Measurements from ENCODE around the gene SLC22A7. TPM values are rescaled to one million over a fixed set of nuclear protein-coding genes. Genes with fewer than 3 reads are reported as not detected.

The SLC22A7 gene
- total RNA-seq, 1 donor from 2014 or later = not detected

DNA sequence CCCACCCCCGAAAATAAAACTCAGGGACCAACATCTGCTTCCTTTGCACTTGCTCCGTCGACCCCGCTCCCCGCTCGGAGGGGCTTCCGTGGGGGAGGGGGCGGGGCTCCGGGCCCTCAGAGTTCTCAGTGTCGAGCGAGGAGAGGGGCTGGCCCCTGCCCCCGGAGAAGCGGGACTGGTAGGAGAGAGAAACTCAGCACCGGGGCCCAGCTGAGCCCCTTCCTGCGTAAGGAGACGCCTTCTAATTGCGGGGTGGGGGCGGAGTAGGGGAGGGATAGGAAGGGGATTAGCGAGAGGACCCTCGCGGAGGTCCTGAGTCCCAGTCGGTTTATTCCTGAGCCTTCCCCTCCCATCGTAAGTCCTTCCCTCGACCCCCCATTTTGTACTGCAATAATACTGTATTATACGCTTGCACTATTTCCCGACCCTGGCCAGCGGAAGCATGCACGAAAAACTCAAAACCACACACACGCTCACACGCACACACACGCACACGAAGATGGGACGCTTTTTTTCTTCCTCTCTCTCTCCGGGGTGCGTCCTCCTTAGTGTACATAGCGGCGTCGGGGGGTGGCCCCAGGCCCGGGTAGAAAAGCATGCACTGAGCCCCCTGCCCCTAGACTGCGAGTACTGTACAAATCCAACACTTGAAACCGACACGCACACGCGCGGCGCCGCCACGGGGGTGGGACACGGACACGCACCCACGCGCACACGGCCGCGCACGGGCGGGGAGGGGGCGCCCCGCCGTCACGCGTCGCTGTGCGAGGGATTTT, 22.1 kb upstream of the SLC22A7 start:
- Mint-ChIP-seq H3K4me1 (ENCODE audit: unreplicated experiment) (peaks cover 13% of the 10 kb centered on the region), H3K36me3 (ENCODE audit: unreplicated experiment) (no peaks in the 10 kb centered on the region), H3K9me3 (ENCODE audit: unreplicated experiment) (no peaks in the 10 kb centered on the region), H3K27me3 (ENCODE audit: unreplicated experiment) (peaks cover 25% of the 10 kb centered on the region), H3K27ac (ENCODE audit: unreplicated experiment) (no peak overlapping the region), H3K4me3 (ENCODE audit: unreplicated experiment) (peak overlapping the region; percentile 29)
- TF ChIP-seq, protein P1, sequence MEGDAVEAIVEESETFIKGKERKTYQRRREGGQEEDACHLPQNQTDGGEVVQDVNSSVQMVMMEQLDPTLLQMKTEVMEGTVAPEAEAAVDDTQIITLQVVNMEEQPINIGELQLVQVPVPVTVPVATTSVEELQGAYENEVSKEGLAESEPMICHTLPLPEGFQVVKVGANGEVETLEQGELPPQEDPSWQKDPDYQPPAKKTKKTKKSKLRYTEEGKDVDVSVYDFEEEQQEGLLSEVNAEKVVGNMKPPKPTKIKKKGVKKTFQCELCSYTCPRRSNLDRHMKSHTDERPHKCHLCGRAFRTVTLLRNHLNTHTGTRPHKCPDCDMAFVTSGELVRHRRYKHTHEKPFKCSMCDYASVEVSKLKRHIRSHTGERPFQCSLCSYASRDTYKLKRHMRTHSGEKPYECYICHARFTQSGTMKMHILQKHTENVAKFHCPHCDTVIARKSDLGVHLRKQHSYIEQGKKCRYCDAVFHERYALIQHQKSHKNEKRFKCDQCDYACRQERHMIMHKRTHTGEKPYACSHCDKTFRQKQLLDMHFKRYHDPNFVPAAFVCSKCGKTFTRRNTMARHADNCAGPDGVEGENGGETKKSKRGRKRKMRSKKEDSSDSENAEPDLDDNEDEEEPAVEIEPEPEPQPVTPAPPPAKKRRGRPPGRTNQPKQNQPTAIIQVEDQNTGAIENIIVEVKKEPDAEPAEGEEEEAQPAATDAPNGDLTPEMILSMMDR (IDR thresholded peaks at IDR 0.05) = no peak
- DNase-seq (ENCODE audit: extremely low spot score, unreplicated experiment) = no peak

DNA sequence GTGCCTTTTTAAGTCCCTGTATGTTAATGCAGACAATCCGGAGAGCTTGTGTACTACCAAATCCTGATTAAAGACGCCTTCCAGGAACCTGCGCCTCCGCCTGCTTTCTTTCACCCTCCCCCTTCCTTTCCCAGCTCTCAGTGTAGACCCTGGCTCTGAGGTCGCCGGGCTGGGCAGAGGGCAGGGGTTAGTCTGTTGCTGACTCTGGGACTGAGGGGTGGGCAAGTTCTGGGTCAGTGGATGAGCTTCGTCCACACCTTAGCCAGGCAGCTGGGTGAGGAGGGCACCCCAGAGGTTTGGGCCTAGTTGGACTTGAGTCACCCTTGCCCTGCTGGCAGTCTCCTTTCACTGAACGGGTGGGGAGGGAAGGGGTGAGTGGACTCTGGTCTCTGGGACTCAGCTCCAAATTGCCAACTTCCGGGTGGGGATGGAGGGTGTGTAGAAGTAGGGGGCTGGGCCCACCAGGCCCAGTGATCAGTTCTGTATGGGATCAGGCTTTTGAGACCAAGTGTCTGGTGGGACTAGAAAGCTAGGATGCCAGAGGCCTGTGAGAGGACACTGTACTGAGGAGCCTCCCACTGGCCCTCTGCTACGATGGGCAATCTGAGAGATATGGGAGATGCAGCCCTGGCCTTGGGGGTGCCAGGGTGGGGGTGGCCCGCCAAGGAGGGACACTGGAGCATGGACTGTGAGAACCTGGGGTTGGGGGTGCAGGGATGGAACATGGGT, 21.3 kb upstream of the SLC22A7 start:
- no peak for DNase-seq (ENCODE audit: extremely low spot score, unreplicated experiment)
- H3K9me3 Mint-ChIP-seq (ENCODE audit: unreplicated experiment) = no peaks in the 10 kb centered on the region
- peak overlapping the region; percentile 10 for H3K27ac Mint-ChIP-seq (ENCODE audit: unreplicated experiment)
- peaks cover 27% of the 10 kb centered on the region for H3K27me3 Mint-ChIP-seq (ENCODE audit: unreplicated experiment)
- no peak overlapping the region for H3K4me3 Mint-ChIP-seq (ENCODE audit: unreplicated experiment)
- H3K36me3 Mint-ChIP-seq (ENCODE audit: unreplicated experiment) = no peaks in the 10 kb centered on the region
- TF ChIP-seq, protein P1 (IDR thresholded peaks at IDR 0.05) = no peak
- H3K4me1 Mint-ChIP-seq (ENCODE audit: unreplicated experiment) = peaks cover 13% of the 10 kb centered on the region

DNA sequence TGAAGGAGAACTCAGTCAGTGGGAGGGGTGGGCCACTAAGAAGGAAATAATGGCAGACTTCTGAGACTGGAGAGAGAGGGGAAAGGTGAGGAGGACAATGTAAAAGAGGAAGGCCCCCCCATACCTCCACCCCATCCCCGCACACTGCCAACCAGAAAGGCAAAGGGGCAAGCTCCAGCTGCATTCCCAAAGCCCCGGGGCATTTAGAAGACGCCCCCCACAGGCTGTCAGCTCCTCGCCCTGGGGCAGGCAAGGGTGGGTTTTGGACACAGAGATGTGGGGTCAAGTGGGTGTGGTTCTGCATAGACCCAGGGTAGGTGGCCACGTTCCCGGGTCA, 20.8 kb upstream of the SLC22A7 start:
- no peak for DNase-seq (ENCODE audit: extremely low spot score, unreplicated experiment)
- H3K27ac Mint-ChIP-seq (ENCODE audit: unreplicated experiment) = no peak overlapping the region
- peaks cover 25% of the 10 kb centered on the region for H3K27me3 Mint-ChIP-seq (ENCODE audit: unreplicated experiment)
- H3K4me1 Mint-ChIP-seq (ENCODE audit: unreplicated experiment) = peaks cover 13% of the 10 kb centered on the region
- H3K9me3 Mint-ChIP-seq (ENCODE audit: unreplicated experiment) = no peaks in the 10 kb centered on the region
- no peaks in the 10 kb centered on the region for H3K36me3 Mint-ChIP-seq (ENCODE audit: unreplicated experiment)
- no peak overlapping the region for H3K4me3 Mint-ChIP-seq (ENCODE audit: unreplicated experiment)
- TF ChIP-seq, protein P1 (IDR thresholded peaks at IDR 0.05) = no peak

DNA sequence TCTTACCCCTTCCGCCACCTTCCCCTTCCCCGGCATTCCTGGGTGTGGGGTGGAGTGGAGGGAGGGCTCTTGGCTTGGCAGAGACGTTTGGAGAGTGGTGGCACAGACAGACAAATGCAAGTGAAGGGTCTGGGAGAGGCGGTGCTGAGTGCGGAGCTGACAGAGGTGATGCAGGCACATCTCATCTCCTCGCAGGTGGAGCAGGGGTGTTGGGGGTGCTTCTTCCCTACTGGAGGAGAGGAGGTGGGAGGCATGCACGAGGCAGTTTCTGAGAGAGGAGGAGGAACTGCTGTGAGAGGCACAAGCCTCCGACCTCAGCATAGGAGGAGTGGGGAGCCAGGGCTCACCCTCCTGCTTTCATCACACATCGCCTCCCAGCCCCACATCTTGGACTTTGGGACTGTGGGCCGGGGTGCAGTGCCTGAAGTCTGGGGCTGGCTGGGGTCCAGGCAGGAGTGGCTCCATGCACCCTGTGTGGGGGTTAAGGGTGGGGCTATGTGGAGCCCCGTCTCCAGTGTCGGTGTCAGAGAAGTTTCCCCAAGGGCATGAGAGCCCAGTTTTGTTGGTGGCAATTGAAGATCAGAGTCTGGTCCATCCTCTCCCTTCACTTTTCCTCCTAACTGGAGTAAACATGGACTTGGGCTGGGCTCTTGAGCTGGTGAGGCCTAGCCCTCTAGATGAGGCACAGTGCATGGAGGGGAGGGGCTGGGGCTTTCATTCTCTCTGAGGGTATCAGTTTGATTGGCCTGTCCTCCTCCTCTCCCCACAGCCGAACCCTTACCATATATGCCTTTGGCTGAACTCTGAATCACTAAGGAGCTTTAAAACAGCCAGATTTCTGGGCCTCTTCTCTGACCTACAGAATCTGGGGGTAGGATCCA, 20.2 kb upstream of the SLC22A7 start:
- H3K4me3 Mint-ChIP-seq (ENCODE audit: unreplicated experiment) = no peak overlapping the region
- H3K27ac Mint-ChIP-seq (ENCODE audit: unreplicated experiment) = no peak overlapping the region
- no peak for DNase-seq (ENCODE audit: extremely low spot score, unreplicated experiment)

More for the DNA sequence above, 20.2 kb upstream of the SLC22A7 start:
- Mint-ChIP-seq H3K27me3 (ENCODE audit: unreplicated experiment) (peaks cover 23% of the 10 kb centered on the region), H3K36me3 (ENCODE audit: unreplicated experiment) (no peaks in the 10 kb centered on the region), H3K9me3 (ENCODE audit: unreplicated experiment) (no peaks in the 10 kb centered on the region), H3K4me1 (ENCODE audit: unreplicated experiment) (peaks cover 13% of the 10 kb centered on the region)
- TF ChIP-seq, protein P1 (IDR thresholded peaks at IDR 0.05) = no peak

Data from osteocyte (in vitro differentiated cells).